NCI-H2029 (cell line): ENCODE data around the gene FXYD3.
A peak's percentile ranks its signal among the peaks of the same experiment; 100 is the strongest.

ENCODE experiments used
- DNase-seq: peaks from one replicate; lab custom pipeline; 2025; lab: John Stamatoyannopoulos, UW

The FXYD3 gene

DNA sequence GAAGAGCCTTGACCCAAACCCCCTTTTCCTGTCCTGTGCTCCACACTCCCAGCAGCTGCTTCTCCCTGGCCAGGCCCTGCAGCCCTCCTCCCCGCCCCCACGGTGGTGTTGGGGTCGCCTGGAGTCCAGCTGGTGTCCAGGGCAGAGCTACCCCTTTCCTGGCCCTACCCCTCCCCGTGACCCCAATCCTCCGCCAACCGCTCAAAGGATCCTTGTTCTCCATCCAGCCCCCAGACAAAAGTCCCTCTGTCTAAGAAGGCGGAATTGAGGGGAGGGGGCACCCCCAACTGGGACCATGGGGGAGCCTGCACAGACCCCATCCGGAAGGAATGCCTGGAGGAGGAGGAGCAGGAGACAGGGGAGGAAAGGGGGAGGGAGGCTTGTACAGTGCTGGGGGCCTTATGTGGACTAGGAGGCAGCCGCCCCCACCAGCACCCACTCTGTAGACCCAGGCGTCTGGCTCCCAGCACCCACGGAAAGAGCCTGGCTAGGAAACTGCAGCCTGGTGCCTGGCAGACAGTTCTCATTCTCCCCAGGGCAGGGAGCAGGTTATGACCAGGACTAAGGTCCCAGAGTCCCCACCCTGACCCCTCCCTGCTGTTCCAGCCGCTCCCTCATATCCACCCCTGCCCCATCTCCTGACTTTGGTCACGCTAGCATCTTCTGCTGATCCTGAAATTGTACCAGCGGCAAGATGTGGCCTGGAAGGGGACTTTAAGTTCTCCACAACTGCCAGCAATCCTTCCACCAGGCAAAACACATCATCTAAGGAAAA, at the start of gene FXYD3:
FXYD3 (plus strand) TSS at position 647 of the 775 bp plus-strand sequence. CDS start 3,554 bp downstream, outside the sequence.
- no peak for DNase-seq

DNA sequence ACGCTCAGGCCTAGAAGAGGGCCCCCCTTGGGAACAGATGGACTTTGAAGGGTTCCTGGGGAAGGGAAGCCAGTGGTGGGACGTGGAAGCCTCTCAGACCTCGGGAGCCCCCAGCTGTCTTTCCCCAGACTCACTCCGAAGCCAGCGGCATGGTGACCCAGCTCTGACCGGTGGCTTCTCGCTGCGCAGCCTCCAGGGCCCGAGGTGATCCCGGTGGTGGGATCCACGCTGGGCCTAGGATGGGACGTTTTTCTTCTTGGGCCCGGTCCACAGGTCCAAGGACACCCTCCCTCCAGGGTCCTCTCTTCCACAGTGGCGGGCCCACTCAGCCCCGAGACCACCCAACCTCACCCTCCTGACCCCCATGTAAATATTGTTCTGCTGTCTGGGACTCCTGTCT, 49.5 kb upstream of the FXYD3 start:
- DNase-seq, result no peak

GRCh38 chr19:35066691-35067563, 48.7 kb upstream of the FXYD3 start:
- DNase-seq, result peak; percentile 62

- no peak for DNase-seq
Measured at GRCh38 chr19:35068941-35069634, 46.5 kb upstream of the FXYD3 start.

GRCh38 chr19:35069696-35070095, 45.9 kb upstream of the FXYD3 start:
- no peak for DNase-seq

DNA sequence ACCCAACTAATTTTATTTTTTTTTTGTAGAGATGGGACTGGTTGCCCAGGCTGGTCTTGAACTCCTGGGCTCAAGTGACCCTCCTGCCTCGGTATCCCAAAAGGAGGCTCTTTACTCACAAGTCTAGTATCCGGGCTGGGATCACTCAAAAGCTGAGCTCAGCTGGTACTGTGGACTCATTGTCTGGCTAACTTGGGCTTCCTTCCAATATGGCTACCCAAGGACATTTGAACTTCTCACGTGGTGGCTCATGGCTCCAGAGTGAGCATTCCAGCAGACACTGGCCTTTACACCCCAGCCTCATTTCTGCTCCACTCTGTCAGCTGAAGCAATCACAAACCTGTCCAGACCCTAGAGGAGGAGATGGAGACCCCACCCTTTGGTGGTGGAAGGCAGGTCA, 45.2 kb upstream of the FXYD3 start:
- no peak for DNase-seq

GRCh38 chr19:35073516-35073915, 42.1 kb upstream of the FXYD3 start:
- no peak for DNase-seq

DNA sequence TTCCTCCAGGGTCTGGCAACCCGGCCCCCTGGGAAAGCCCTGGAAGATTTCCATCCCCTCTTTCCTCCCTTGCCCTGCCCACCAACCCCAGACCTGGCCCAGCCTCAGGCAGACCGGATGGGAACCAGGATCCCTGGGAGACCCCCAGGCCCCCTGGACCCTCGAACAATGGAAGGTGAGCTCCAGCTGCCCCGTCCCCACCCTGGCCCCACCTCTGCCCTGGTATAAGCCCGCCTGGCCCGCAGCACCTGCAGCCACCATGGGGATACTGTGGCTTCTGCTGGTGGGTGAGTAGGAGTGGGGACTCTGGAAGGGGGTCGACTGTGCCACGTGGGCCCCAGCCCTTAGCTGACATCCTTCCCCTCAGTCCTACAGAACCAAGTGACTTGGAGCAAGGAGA, 41.7 kb upstream of the FXYD3 start:
- no peak for DNase-seq

DNA sequence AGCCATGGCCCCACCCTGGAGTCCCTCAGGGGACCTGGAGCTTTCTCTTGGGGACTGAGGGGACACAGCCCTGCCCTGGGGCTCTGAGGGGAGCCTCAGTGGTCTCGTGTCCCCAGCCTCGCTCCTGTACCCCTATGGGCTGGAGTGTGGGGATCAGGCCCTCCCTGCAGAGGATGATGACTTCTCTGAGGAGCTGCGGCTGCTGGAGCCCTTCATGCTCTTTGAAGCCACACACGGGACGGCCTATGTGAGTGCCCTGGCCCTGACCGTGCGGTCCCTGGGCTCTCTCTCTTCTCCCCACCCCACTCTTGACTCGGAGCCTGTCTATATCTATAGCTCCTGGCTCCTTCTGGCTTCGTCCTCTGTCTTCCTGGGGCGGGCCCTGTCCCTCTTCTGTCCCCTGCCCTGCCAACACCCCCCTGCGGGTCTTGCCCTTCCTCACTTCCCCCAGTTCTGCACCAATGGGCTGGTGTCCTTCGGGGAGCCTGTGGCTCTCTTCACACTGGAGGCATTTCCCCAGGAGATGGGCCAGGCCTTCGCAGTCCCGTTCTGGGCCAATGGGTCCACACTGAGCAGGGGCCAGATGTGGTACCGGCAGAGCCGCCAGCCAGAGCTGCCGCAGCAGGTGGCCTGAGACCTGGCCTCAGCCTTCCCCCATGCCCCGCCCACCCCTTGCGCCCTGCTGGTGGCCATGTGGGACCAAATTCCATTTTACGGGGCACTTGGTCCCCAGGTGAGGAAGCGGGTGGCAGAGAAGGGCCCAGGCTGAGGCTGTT, 41.0 kb upstream of the FXYD3 start:
- no peak for DNase-seq

- no peak for DNase-seq
Measured at GRCh38 chr19:35075202-35076025, 40.2 kb upstream of the FXYD3 start.

GRCh38 chr19:35076026-35076370, 39.6 kb upstream of the FXYD3 start:
- no peak for DNase-seq

GRCh38 chr19:35076657-35077056, 39.0 kb upstream of the FXYD3 start:
- no peak for DNase-seq

GRCh38 chr19:35077411-35078223, 38.0 kb upstream of the FXYD3 start:
- no peak for DNase-seq

DNA sequence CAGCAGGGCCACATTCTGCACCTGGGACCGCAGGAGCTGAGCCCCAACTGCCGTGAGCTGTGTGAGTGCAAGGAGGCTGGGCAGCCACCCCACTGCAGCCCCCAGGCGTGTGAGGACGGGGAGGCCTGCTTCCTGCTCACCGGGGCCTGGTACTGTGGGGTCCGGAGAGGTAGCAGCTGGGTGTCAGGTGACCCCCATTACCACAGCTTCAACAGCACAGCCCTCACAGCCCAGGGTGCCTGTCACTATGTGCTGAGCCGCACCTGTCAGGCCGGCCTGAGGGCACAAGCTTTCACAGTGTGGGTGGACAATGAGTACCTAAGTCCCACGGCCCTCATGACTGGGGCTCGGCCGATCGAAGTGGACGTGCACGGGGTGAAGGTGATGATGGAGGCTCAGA, 35.8 kb upstream of the FXYD3 start:
- DNase-seq, result no peak

GRCh38 chr19:35080613-35081170, 34.9 kb upstream of the FXYD3 start:
- no peak for DNase-seq

GRCh38 chr19:35081201-35081600, 34.4 kb upstream of the FXYD3 start:
- no peak for DNase-seq

DNA sequence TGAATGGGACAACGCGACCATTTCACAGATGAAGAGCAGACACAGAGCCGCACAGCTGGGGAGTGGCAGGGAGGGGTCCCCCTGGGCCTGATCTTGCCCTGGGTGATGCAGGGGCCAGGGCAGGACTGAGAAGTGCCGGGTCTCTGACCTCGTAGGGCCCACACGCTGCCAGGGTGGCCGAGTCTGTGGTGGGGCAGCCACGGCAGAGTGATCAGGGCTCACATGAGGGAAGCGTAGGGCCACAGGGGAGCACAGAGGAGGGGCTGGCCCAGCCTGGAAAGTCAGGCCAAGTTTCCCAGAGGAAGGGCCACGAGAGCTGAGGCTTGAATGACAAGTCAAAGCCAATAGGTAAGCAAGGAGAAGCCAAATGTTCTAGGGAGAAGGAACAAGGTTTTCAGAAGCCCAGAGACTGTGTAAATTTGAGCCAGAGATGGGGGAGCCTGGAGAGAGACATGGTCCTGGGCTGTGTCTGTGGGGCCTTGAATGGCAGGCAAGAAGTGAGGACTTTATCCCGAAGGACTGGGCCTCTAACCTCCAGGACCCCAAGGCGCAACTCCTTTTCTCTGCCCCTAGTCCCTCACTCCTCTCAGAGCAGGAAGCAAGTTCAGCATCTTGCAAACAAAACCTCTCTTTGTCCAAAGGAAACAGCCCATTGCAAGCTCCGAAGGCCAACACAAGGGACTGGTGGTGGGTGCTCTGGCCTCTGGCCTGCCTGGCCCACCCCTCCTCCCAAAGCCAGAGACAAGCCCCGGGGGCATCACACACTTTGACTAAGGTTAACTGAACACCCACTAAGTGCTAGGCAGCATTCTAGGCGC, 31.7 kb upstream of the FXYD3 start:
- no peak for DNase-seq

DNA sequence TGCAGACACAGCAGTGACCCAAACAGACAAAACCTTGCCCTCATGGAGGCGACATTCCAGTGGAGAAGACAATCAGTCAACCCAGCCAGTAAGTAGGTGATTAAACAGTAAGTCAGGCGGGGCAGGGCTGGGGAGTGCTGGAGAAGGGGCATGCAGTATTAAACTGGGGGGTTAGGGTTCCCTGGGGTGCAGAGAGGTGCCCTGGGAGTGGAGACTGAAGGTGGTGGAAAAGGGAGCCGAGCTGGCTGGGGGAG, 31.2 kb upstream of the FXYD3 start:
- DNase-seq, result no peak

DNA sequence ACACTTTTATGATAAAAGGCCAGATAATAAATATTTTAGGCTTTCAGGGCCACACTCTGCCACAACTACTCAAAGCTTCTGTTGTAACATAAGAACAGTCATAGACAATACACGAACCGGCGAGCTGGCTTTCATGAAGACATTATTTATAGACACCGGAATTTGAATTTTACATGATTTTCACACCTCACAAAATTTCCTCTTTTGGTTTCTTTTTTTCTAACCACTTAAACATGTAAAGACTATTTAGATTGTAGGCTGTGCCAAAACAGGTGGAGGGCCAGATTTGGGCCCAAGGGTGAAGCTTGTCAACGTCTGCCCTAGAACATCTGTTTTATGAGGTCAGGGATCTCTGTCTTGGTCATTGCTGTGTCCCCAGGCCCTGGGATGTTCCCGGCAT, 29.7 kb upstream of the FXYD3 start:
- no peak for DNase-seq
